Measurements from ENCODE around the gene SNX2.

- TF ChIP-seq ZNF384 (IDR thresholded peaks at IDR 0.05): no peak
- no peak for TF ChIP-seq TARDBP (IDR thresholded peaks at IDR 0.05)
- no peak for TF ChIP-seq FOXM1 (IDR thresholded peaks at IDR 0.05; ENCODE audit: borderline replicate concordance)
- TF ChIP-seq CTBP1 (IDR thresholded peaks at IDR 0.05; ENCODE audit: borderline replicate concordance): no peak
- no peak for TF ChIP-seq FOXA1 (IDR thresholded peaks at IDR 0.05)
- TF ChIP-seq HDGF (IDR thresholded peaks at IDR 0.05; ENCODE audit: borderline replicate concordance): no peak
- no peak for TF ChIP-seq BHLHE40 (IDR thresholded peaks at IDR 0.05; ENCODE audit: borderline replicate concordance)
- no peak for TF ChIP-seq SP1 (IDR thresholded peaks at IDR 0.05)
- TF ChIP-seq ARNT (IDR thresholded peaks at IDR 0.05): no peak
- TF ChIP-seq, protein P1, sequence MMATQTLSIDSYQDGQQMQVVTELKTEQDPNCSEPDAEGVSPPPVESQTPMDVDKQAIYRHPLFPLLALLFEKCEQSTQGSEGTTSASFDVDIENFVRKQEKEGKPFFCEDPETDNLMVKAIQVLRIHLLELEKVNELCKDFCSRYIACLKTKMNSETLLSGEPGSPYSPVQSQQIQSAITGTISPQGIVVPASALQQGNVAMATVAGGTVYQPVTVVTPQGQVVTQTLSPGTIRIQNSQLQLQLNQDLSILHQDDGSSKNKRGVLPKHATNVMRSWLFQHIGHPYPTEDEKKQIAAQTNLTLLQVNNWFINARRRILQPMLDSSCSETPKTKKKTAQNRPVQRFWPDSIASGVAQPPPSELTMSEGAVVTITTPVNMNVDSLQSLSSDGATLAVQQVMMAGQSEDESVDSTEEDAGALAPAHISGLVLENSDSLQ (IDR thresholded peaks at IDR 0.05): no peak
- no peak for TF ChIP-seq SUZ12 (IDR thresholded peaks at IDR 0.05)
- TF ChIP-seq ELF4 (IDR thresholded peaks at IDR 0.05): no peak
- TF ChIP-seq NFRKB (IDR thresholded peaks at IDR 0.05): no peak
- TF ChIP-seq FOXK2 (IDR thresholded peaks at IDR 0.05): no peak
Observed at GRCh38 chr5:122815218-122815767, 40.4 kb downstream of the SNX2 start.
